ENCODE results near the gene SLX4IP. TPM values are rescaled to one million over a fixed set of nuclear protein-coding genes. Genes with fewer than 3 reads are reported as not detected.
"Not testable (repeated sequence)": the region's sequence is repeated elsewhere in the genome, so short reads cannot be mapped to it uniquely, and the experiment has no call there.

SLX4IP gene
- polyA plus RNA-seq, 4 donors = 1.6 to 7.1 (median 2.5) TPM

GRCh38 chr20:10417218-10417617 is 17.9 kb upstream of the SLX4IP start:
- H3K4me3 ChIP-seq (ENCODE audit: low read depth in 1 of 3, low read length in 3 of 3); H3K27ac ChIP-seq (ENCODE audit: low read depth in 1 of 3, low read length in 2 of 3); DNase-seq; H3K4me1 ChIP-seq (ENCODE audit: control insufficient read depth in 3 of 3, insufficient read depth in 2 of 3, low read depth in 1 of 3, low read length in 2 of 3); FAIRE-seq; H3K9me3 ChIP-seq (ENCODE audit: control insufficient read depth in 2 of 2, insufficient read depth in 1 of 2, low read depth in 1 of 2, low read length in 1 of 2); H3K36me3 ChIP-seq (ENCODE audit: control insufficient read depth in 3 of 3, insufficient read depth in 2 of 3, low read depth in 1 of 3, low read length in 3 of 3); H3K27me3 ChIP-seq (ENCODE audit: control insufficient read depth in 3 of 3, insufficient read depth in 3 of 3, low read length in 3 of 3): not testable (repeated sequence)
- 98 to 100% (median 100%) methylated on average over 2 of the region's 2 CpGs for WGBS, 3 donors

- no peaks in the 10 kb centered on the region for H3K9me3 ChIP-seq (ENCODE audit: control insufficient read depth in 2 of 2, insufficient read depth in 1 of 2, low read depth in 1 of 2, low read length in 1 of 2)
- no peak overlapping the region for H3K27ac ChIP-seq (ENCODE audit: low read depth in 1 of 3, low read length in 2 of 3)
- 85 to 91% (median 90%) methylated on average over 5 of the region's 5 CpGs for WGBS, 3 donors
- H3K4me3 ChIP-seq (ENCODE audit: low read depth in 1 of 3, low read length in 3 of 3) = no peak overlapping the region
- peaks cover 0 to 3% (median 2%) of the 10 kb centered on the region in 3 donors for H3K4me1 ChIP-seq (ENCODE audit: control insufficient read depth in 3 of 3, insufficient read depth in 2 of 3, low read depth in 1 of 3, low read length in 2 of 3)
- H3K27me3 ChIP-seq (ENCODE audit: control insufficient read depth in 3 of 3, insufficient read depth in 3 of 3, low read length in 3 of 3) = no peaks in the 10 kb centered on the region
- DNase-seq (no peak), FAIRE-seq (no peak)
- H3K36me3 ChIP-seq (ENCODE audit: control insufficient read depth in 3 of 3, insufficient read depth in 2 of 3, low read depth in 1 of 3, low read length in 3 of 3) = peaks cover 0 to 6% (median 2%) of the 10 kb centered on the region in 3 donors
Observed at GRCh38 chr20:10419550-10420133, 15.5 kb upstream of the SLX4IP start.

GRCh38 chr20:10423735-10424134 is 11.4 kb upstream of the SLX4IP start:
- Histone ChIP-seq H3K36me3 (ENCODE audit: control insufficient read depth in 3 of 3, insufficient read depth in 2 of 3, low read depth in 1 of 3, low read length in 3 of 3) (peaks cover 0 to 8% (median 2%) of the 10 kb centered on the region in 3 donors), H3K4me3 (ENCODE audit: low read depth in 1 of 3, low read length in 3 of 3) (no peak overlapping the region), H3K4me1 (ENCODE audit: control insufficient read depth in 3 of 3, insufficient read depth in 2 of 3, low read depth in 1 of 3, low read length in 2 of 3) (peaks cover 0 to 3% (median under 1%) of the 10 kb centered on the region in 3 donors), H3K27ac (ENCODE audit: low read depth in 1 of 3, low read length in 2 of 3) (no peak overlapping the region), H3K9me3 (ENCODE audit: control insufficient read depth in 2 of 2, insufficient read depth in 1 of 2, low read depth in 1 of 2, low read length in 1 of 2) (no peaks in the 10 kb centered on the region), H3K27me3 (ENCODE audit: control insufficient read depth in 3 of 3, insufficient read depth in 3 of 3, low read length in 3 of 3) (no peaks in the 10 kb centered on the region)
- FAIRE-seq (peak; percentile 39), DNase-seq (peak in 1 of 2 donors; percentile 33)
- 31 to 69% (median 53%) methylated on average over 2 of the region's 2 CpGs for WGBS, 3 donors

GRCh38 chr20:10427060-10427692 is 7.9 kb upstream of the SLX4IP start:
- no peaks in the 10 kb centered on the region for H3K9me3 ChIP-seq (ENCODE audit: control insufficient read depth in 2 of 2, insufficient read depth in 1 of 2, low read depth in 1 of 2, low read length in 1 of 2)
- H3K4me3 ChIP-seq (ENCODE audit: low read depth in 1 of 3, low read length in 3 of 3) = no peak overlapping the region
- 26 to 36% (median 35%) methylated on average over 3 of the region's 3 CpGs for WGBS, 3 donors
- no peak for FAIRE-seq
- H3K36me3 ChIP-seq (ENCODE audit: control insufficient read depth in 3 of 3, insufficient read depth in 2 of 3, low read depth in 1 of 3, low read length in 3 of 3) = peaks cover 0 to 11% (median 0%) of the 10 kb centered on the region in 3 donors
- H3K27me3 ChIP-seq (ENCODE audit: control insufficient read depth in 3 of 3, insufficient read depth in 3 of 3, low read length in 3 of 3) = no peaks in the 10 kb centered on the region
- peak; percentile 42 to 61 for DNase-seq
- no peak overlapping the region for H3K27ac ChIP-seq (ENCODE audit: low read depth in 1 of 3, low read length in 2 of 3)
- H3K4me1 ChIP-seq (ENCODE audit: control insufficient read depth in 3 of 3, insufficient read depth in 2 of 3, low read depth in 1 of 3, low read length in 2 of 3) = peaks cover 6 to 16% (median 10%) of the 10 kb centered on the region in 3 donors

GRCh38 chr20:10428008-10428407 is 7.1 kb upstream of the SLX4IP start:
- Histone ChIP-seq H3K9me3 (ENCODE audit: control insufficient read depth in 2 of 2, insufficient read depth in 1 of 2, low read depth in 1 of 2, low read length in 1 of 2) (no peaks in the 10 kb centered on the region), H3K27me3 (ENCODE audit: control insufficient read depth in 3 of 3, insufficient read depth in 3 of 3, low read length in 3 of 3) (no peaks in the 10 kb centered on the region), H3K4me3 (ENCODE audit: low read depth in 1 of 3, low read length in 3 of 3) (no peak overlapping the region), H3K36me3 (ENCODE audit: control insufficient read depth in 3 of 3, insufficient read depth in 2 of 3, low read depth in 1 of 3, low read length in 3 of 3) (peaks cover 0 to 11% (median 0%) of the 10 kb centered on the region in 3 donors), H3K4me1 (ENCODE audit: control insufficient read depth in 3 of 3, insufficient read depth in 2 of 3, low read depth in 1 of 3, low read length in 2 of 3) (peaks cover 7 to 20% (median 13%) of the 10 kb centered on the region in 3 donors), H3K27ac (ENCODE audit: low read depth in 1 of 3, low read length in 2 of 3) (no peak overlapping the region)
- no peak for FAIRE-seq
- DNase-seq = no peak

GRCh38 chr20:10429443-10429981 is 5.6 kb upstream of the SLX4IP start:
- no peak for FAIRE-seq
- WGBS, 3 donors = 35 to 72% (median 71%) methylated on average over 5 of the region's 5 CpGs
- Histone ChIP-seq H3K4me3 (ENCODE audit: low read depth in 1 of 3, low read length in 3 of 3) (no peak overlapping the region), H3K27me3 (ENCODE audit: control insufficient read depth in 3 of 3, insufficient read depth in 3 of 3, low read length in 3 of 3) (no peaks in the 10 kb centered on the region), H3K36me3 (ENCODE audit: control insufficient read depth in 3 of 3, insufficient read depth in 2 of 3, low read depth in 1 of 3, low read length in 3 of 3) (peaks cover 0 to 8% (median 0%) of the 10 kb centered on the region in 3 donors), H3K4me1 (ENCODE audit: control insufficient read depth in 3 of 3, insufficient read depth in 2 of 3, low read depth in 1 of 3, low read length in 2 of 3) (peaks cover 7 to 20% (median 14%) of the 10 kb centered on the region in 3 donors), H3K9me3 (ENCODE audit: control insufficient read depth in 2 of 2, insufficient read depth in 1 of 2, low read depth in 1 of 2, low read length in 1 of 2) (no peaks in the 10 kb centered on the region), H3K27ac (ENCODE audit: low read depth in 1 of 3, low read length in 2 of 3) (peak overlapping the region in 1 of 3 donors; percentile 37)
- peak; percentile 78 to 86 for DNase-seq

GRCh38 chr20:10430000-10430466 is 5.1 kb upstream of the SLX4IP start:
- peak in 1 of 2 donors; percentile 32 for DNase-seq
- Histone ChIP-seq H3K4me1 (ENCODE audit: control insufficient read depth in 3 of 3, insufficient read depth in 2 of 3, low read depth in 1 of 3, low read length in 2 of 3) (peaks cover 7 to 20% (median 14%) of the 10 kb centered on the region in 3 donors), H3K36me3 (ENCODE audit: control insufficient read depth in 3 of 3, insufficient read depth in 2 of 3, low read depth in 1 of 3, low read length in 3 of 3) (peaks cover 0 to 8% (median 0%) of the 10 kb centered on the region in 3 donors), H3K4me3 (ENCODE audit: low read depth in 1 of 3, low read length in 3 of 3) (no peak overlapping the region), H3K27me3 (ENCODE audit: control insufficient read depth in 3 of 3, insufficient read depth in 3 of 3, low read length in 3 of 3) (no peaks in the 10 kb centered on the region), H3K9me3 (ENCODE audit: control insufficient read depth in 2 of 2, insufficient read depth in 1 of 2, low read depth in 1 of 2, low read length in 1 of 2) (no peaks in the 10 kb centered on the region), H3K27ac (ENCODE audit: low read depth in 1 of 3, low read length in 2 of 3) (peak overlapping the region in 1 of 3 donors; percentile 37)
- no peak for FAIRE-seq

GRCh38 chr20:10430704-10431103 is 4.4 kb upstream of the SLX4IP start:
- no peaks in the 10 kb centered on the region for H3K9me3 ChIP-seq (ENCODE audit: control insufficient read depth in 2 of 2, insufficient read depth in 1 of 2, low read depth in 1 of 2, low read length in 1 of 2)
- 70 to 90% (median 77%) methylated on average over 5 of the region's 5 CpGs for WGBS, 3 donors
- peaks cover 7 to 20% (median 14%) of the 10 kb centered on the region in 3 donors for H3K4me1 ChIP-seq (ENCODE audit: control insufficient read depth in 3 of 3, insufficient read depth in 2 of 3, low read depth in 1 of 3, low read length in 2 of 3)
- no peak overlapping the region for H3K27ac ChIP-seq (ENCODE audit: low read depth in 1 of 3, low read length in 2 of 3)
- no peak overlapping the region for H3K4me3 ChIP-seq (ENCODE audit: low read depth in 1 of 3, low read length in 3 of 3)
- no peak for FAIRE-seq
- no peaks in the 10 kb centered on the region for H3K27me3 ChIP-seq (ENCODE audit: control insufficient read depth in 3 of 3, insufficient read depth in 3 of 3, low read length in 3 of 3)
- DNase-seq = no peak
- H3K36me3 ChIP-seq (ENCODE audit: control insufficient read depth in 3 of 3, insufficient read depth in 2 of 3, low read depth in 1 of 3, low read length in 3 of 3) = peaks cover 0 to 8% (median 0%) of the 10 kb centered on the region in 3 donors

Measured in small intestine (tissue), 7 donors.